Stimulated activated naive B cell treated with anti-CD40 and anti-IgM and Interleukin-4, amounts not matched to agents 10 μg/mL and 1 μg/mL and 100 μg/mL, for 72 hours (primary cell): ENCODE results near the gene GHR.

Source experiments
- ATAC-seq, 2 donors: fragments of 150-1000 bp; cut with Tn5 transposase; replicated peaks; 2 replicates each; pipeline ENCODE4 v1.10.0; 2021; ENCODE audit warnings: moderate library complexity in 1 of 2
- DNase-seq: peaks from one replicate; pipeline ENCODE4 v3.0.0; 2021
- H3K27ac Mint-ChIP-seq: one replicate; pipeline ENCODE4 v1.8.0; 2022; ENCODE audit warnings: mild to moderate bottlenecking, mixed read lengths
- H3K27me3 Mint-ChIP-seq, 2 donors: one replicate each; pipeline ENCODE4 v1.8.0; 2022; ENCODE audit warnings: mixed read lengths in 2 of 2
- H3K36me3 Mint-ChIP-seq, 2 donors: one replicate each; pipeline ENCODE4 v1.8.0; 2022; ENCODE audit warnings: mixed read lengths in 2 of 2, mild to moderate bottlenecking in 1 of 2
- H3K4me1 Mint-ChIP-seq, 2 donors: one replicate each; pipeline ENCODE4 v1.8.0; 2022; ENCODE audit warnings: mixed read lengths in 2 of 2, mild to moderate bottlenecking in 1 of 2
- H3K4me3 Mint-ChIP-seq, 2 donors: one replicate each; pipeline ENCODE4 v1.8.0; 2022; ENCODE audit warnings: mild to moderate bottlenecking in 2 of 2, mixed read lengths in 2 of 2, moderate library complexity in 1 of 2
- H3K9me3 Mint-ChIP-seq, 2 donors: one replicate each; pipeline ENCODE4 v1.8.0; 2022; ENCODE audit warnings: mixed read lengths in 2 of 2, mild to moderate bottlenecking in 1 of 2

Gene GHR

GRCh38 chr5:42423285-42424165, at the start of gene GHR:
Gene GHR, plus strand, starts transcription at chr5:42423439. Its CDS starts 142,436 bp downstream, at chr5:42565875.
- H3K36me3 Mint-ChIP-seq: no peaks in the 10 kb centered on the region
- no peaks in the 10 kb centered on the region for H3K4me1 Mint-ChIP-seq
- no peak within 1 kb of the TSS for H3K4me3 Mint-ChIP-seq
- no peak within 1 kb of the TSS for H3K27ac Mint-ChIP-seq
- ATAC-seq (peak; percentile 74 to 76), DNase-seq (peak; percentile 3)
- peaks cover under 1 to 4% of the 10 kb centered on the region in 2 donors for H3K9me3 Mint-ChIP-seq
- H3K27me3 Mint-ChIP-seq: peaks cover 14 to 24% of the 10 kb centered on the region in 2 donors

GRCh38 chr5:42374679-42375273, 48.5 kb upstream of the GHR start:
- no peak for DNase-seq
- Mint-ChIP-seq H3K27ac (no peak overlapping the region), H3K4me3 (no peak overlapping the region), H3K36me3 (no peaks in the 10 kb centered on the region), H3K4me1 (no peaks in the 10 kb centered on the region), H3K27me3 (no peaks in the 10 kb centered on the region), H3K9me3 (peaks cover 14 to 17% of the 10 kb centered on the region in 2 donors)
- no peak for ATAC-seq

- ATAC-seq: no peak
- Mint-ChIP-seq H3K27ac (no peak overlapping the region), H3K36me3 (no peaks in the 10 kb centered on the region), H3K4me1 (no peaks in the 10 kb centered on the region), H3K27me3 (no peaks in the 10 kb centered on the region), H3K9me3 (peaks cover 14 to 17% of the 10 kb centered on the region in 2 donors), H3K4me3 (no peak overlapping the region)
- DNase-seq: no peak
These were observed 45.7 kb upstream of the GHR start for GRCh38 chr5:42377496-42377895.

GRCh38 chr5:42381973-42382372, 41.3 kb upstream of the GHR start:
- no peak for DNase-seq
- H3K4me3 Mint-ChIP-seq: no peak overlapping the region
- no peaks in the 10 kb centered on the region for H3K4me1 Mint-ChIP-seq
- H3K27me3 Mint-ChIP-seq: no peaks in the 10 kb centered on the region
- no peaks in the 10 kb centered on the region for H3K36me3 Mint-ChIP-seq
- peaks cover 0 to 1% of the 10 kb centered on the region in 2 donors for H3K9me3 Mint-ChIP-seq
- no peak for ATAC-seq
- no peak overlapping the region for H3K27ac Mint-ChIP-seq

- Mint-ChIP-seq H3K4me3 (no peak overlapping the region), H3K4me1 (no peaks in the 10 kb centered on the region), H3K27ac (no peak overlapping the region), H3K9me3 (peaks cover 0 to 4% of the 10 kb centered on the region in 2 donors), H3K36me3 (no peaks in the 10 kb centered on the region), H3K27me3 (no peaks in the 10 kb centered on the region)
- ATAC-seq (no peak), DNase-seq (no peak)
These were observed 35.7 kb upstream of the GHR start for GRCh38 chr5:42387563-42387962.

GRCh38 chr5:42390115-42390514, 33.1 kb upstream of the GHR start:
- Mint-ChIP-seq H3K27me3 (no peaks in the 10 kb centered on the region), H3K36me3 (no peaks in the 10 kb centered on the region), H3K4me1 (no peaks in the 10 kb centered on the region), H3K27ac (no peak overlapping the region), H3K4me3 (no peak overlapping the region), H3K9me3 (peaks cover 7 to 8% of the 10 kb centered on the region in 2 donors)
- no peak for ATAC-seq
- DNase-seq: no peak

- no peak overlapping the region for H3K4me3 Mint-ChIP-seq
- H3K27ac Mint-ChIP-seq: no peak overlapping the region
- no peak for ATAC-seq
These were observed 30.3 kb upstream of the GHR start for GRCh38 chr5:42392917-42393316.

GRCh38 chr5:42396111-42396510, 27.1 kb upstream of the GHR start:
- peaks cover 7 to 8% of the 10 kb centered on the region in 2 donors for H3K9me3 Mint-ChIP-seq
- DNase-seq (no peak), ATAC-seq (peak in 1 of 2 donors; percentile 12)
- no peak overlapping the region for H3K4me3 Mint-ChIP-seq
- H3K27ac Mint-ChIP-seq: no peak overlapping the region
- H3K27me3 Mint-ChIP-seq: peaks cover 0 to 6% of the 10 kb centered on the region in 2 donors
- no peaks in the 10 kb centered on the region for H3K4me1 Mint-ChIP-seq
- H3K36me3 Mint-ChIP-seq: no peaks in the 10 kb centered on the region

More at GRCh38 chr5:42392917-42393316, 30.3 kb upstream of the GHR start:
- H3K27me3 Mint-ChIP-seq: peaks cover 0 to 6% of the 10 kb centered on the region in 2 donors
- no peak for DNase-seq
- peaks cover 7 to 12% of the 10 kb centered on the region in 2 donors for H3K9me3 Mint-ChIP-seq
- H3K36me3 Mint-ChIP-seq: no peaks in the 10 kb centered on the region
- no peaks in the 10 kb centered on the region for H3K4me1 Mint-ChIP-seq

- no peaks in the 10 kb centered on the region for H3K4me1 Mint-ChIP-seq
- DNase-seq (no peak), ATAC-seq (no peak)
- no peak overlapping the region for H3K4me3 Mint-ChIP-seq
- H3K27ac Mint-ChIP-seq: no peak overlapping the region
- peaks cover 7 to 8% of the 10 kb centered on the region in 2 donors for H3K9me3 Mint-ChIP-seq
- H3K27me3 Mint-ChIP-seq: peaks cover 0 to 6% of the 10 kb centered on the region in 2 donors
- H3K36me3 Mint-ChIP-seq: no peaks in the 10 kb centered on the region
These were observed 26.0 kb upstream of the GHR start for GRCh38 chr5:42397267-42397666.

GRCh38 chr5:42399702-42400101, 23.5 kb upstream of the GHR start:
- Mint-ChIP-seq H3K9me3 (peaks cover 0 to 4% of the 10 kb centered on the region in 2 donors), H3K36me3 (no peaks in the 10 kb centered on the region), H3K27ac (no peak overlapping the region), H3K4me3 (no peak overlapping the region), H3K27me3 (peaks cover 0 to 6% of the 10 kb centered on the region in 2 donors), H3K4me1 (no peaks in the 10 kb centered on the region)
- DNase-seq: no peak
- ATAC-seq: no peak

GRCh38 chr5:42400474-42400873, 22.8 kb upstream of the GHR start:
- ATAC-seq: no peak
- Mint-ChIP-seq H3K4me1 (no peaks in the 10 kb centered on the region), H3K27me3 (peaks cover 0 to 6% of the 10 kb centered on the region in 2 donors)

GRCh38 chr5:42403236-42403635, 20.0 kb upstream of the GHR start:
- no peaks in the 10 kb centered on the region for H3K9me3 Mint-ChIP-seq
- ATAC-seq: no peak

More at GRCh38 chr5:42400474-42400873, 22.8 kb upstream of the GHR start:
- Mint-ChIP-seq H3K36me3 (no peaks in the 10 kb centered on the region), H3K9me3 (peaks cover 0 to 3% of the 10 kb centered on the region in 2 donors), H3K4me3 (no peak overlapping the region), H3K27ac (no peak overlapping the region)
- no peak for DNase-seq

GRCh38 chr5:42404366-42404765, 18.9 kb upstream of the GHR start:
- H3K27me3 Mint-ChIP-seq: no peaks in the 10 kb centered on the region
- no peaks in the 10 kb centered on the region for H3K9me3 Mint-ChIP-seq
- H3K36me3 Mint-ChIP-seq: no peaks in the 10 kb centered on the region
- no peak for DNase-seq
- no peak overlapping the region for H3K27ac Mint-ChIP-seq
- H3K4me3 Mint-ChIP-seq: no peak overlapping the region
- no peak for ATAC-seq
- H3K4me1 Mint-ChIP-seq: no peaks in the 10 kb centered on the region

More at GRCh38 chr5:42403236-42403635, 20.0 kb upstream of the GHR start:
- Mint-ChIP-seq H3K27me3 (no peaks in the 10 kb centered on the region), H3K36me3 (no peaks in the 10 kb centered on the region), H3K27ac (no peak overlapping the region), H3K4me3 (no peak overlapping the region), H3K4me1 (no peaks in the 10 kb centered on the region)
- DNase-seq: no peak

- H3K27ac Mint-ChIP-seq: no peak overlapping the region
- peaks cover 5 to 12% of the 10 kb centered on the region in 2 donors for H3K27me3 Mint-ChIP-seq
- DNase-seq (no peak), ATAC-seq (no peak)
- H3K36me3 Mint-ChIP-seq: no peaks in the 10 kb centered on the region
- no peaks in the 10 kb centered on the region for H3K4me1 Mint-ChIP-seq
- H3K9me3 Mint-ChIP-seq: peaks cover 0 to 8% of the 10 kb centered on the region in 2 donors
- H3K4me3 Mint-ChIP-seq: no peak overlapping the region
These were observed 3.9 kb upstream of the GHR start for GRCh38 chr5:42419294-42419693.
